LNCAP (cell line): ENCODE results near the gene TARDBP.

Source experiments
- TF ChIP-seq, protein P1 (sequence below): fragments of 450-650 bp; IDR thresholded peaks from 2 replicates; pipeline ENCODE4 v1.5.1; 2017; ENCODE audit warnings: mild to moderate bottlenecking

TARDBP gene

DNA sequence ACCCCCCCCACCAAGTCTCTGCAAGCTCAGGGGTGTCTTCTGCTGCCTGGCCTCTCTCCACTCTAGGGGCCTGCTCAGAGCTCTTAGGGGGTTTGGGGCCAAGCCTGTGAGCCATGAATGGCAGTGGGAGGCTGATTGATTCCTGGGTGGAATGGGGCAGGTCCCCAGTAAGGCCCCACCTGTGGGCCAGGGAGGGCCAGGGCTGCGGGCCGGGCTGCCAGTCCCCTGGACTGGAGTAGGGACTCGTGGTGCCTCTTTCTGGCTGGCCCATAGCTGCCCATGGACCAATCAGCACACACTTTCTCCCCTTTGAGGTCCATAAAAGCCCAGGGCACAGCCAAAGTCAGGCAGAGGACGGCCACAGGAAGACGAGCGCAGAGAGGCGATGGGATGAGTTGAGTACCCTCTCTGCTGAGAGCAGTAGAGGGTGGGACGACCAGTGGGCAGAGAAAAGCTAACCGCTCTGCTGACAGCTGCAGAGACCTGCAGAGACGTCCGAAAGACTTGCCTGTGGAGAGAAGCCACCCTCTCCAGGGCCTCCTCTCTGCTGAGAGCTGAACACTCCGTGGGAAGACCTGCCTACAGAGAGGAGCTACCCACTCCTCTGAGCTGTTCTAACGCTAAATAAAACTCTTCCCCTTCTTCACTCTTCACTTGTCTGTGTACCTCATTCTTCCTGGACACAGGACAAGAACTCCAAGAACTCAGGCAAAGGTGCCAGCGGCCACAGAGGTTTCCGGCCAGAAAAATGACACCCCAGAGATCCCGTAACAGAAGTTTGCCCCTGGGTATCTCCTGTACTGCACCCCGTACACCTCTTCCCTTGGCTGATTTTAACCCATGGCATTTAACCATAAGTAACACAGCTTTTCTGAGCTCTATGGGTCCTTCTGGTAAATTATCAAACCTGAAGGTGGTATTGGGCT is 38.2 kb upstream of the TARDBP start:
- TF ChIP-seq, protein P1, sequence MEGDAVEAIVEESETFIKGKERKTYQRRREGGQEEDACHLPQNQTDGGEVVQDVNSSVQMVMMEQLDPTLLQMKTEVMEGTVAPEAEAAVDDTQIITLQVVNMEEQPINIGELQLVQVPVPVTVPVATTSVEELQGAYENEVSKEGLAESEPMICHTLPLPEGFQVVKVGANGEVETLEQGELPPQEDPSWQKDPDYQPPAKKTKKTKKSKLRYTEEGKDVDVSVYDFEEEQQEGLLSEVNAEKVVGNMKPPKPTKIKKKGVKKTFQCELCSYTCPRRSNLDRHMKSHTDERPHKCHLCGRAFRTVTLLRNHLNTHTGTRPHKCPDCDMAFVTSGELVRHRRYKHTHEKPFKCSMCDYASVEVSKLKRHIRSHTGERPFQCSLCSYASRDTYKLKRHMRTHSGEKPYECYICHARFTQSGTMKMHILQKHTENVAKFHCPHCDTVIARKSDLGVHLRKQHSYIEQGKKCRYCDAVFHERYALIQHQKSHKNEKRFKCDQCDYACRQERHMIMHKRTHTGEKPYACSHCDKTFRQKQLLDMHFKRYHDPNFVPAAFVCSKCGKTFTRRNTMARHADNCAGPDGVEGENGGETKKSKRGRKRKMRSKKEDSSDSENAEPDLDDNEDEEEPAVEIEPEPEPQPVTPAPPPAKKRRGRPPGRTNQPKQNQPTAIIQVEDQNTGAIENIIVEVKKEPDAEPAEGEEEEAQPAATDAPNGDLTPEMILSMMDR = no peak

DNA sequence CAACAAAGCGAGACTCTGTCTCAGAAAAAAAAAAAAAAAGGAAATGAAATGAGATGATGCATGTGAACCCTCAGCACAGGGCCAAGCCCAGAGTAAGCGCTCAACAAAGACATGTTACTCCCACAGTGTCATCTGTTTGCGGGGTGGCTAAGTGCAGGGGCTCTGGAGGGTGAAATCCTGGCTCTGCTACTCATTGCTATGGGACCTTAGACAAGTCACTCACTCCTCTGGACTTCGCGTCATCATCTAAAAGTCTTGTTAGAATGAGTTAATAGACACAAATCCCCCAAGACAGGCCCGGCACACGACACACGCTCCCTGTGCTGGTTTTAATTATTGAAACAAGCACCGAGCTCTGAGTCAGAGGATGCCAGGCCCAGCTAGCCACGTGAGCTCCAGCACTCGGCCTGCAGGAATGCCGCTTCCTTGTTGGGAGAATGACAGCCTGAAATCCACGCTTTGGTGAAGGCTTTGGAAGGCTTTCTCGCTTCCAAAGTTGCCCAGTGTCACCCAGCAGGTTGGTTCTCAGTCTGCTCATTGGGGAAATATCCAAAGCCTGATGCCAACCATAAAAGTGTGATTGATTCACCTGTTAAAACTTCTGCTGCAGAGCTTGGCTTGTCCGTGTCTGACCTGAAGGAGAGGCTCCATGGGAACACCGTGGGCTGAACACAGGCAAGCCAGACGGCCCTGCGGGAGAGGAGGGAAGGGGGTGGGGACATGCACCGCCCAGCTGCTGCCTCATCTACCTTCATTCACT is 36.7 kb upstream of the TARDBP start:
- TF ChIP-seq, protein P1 = no peak

DNA sequence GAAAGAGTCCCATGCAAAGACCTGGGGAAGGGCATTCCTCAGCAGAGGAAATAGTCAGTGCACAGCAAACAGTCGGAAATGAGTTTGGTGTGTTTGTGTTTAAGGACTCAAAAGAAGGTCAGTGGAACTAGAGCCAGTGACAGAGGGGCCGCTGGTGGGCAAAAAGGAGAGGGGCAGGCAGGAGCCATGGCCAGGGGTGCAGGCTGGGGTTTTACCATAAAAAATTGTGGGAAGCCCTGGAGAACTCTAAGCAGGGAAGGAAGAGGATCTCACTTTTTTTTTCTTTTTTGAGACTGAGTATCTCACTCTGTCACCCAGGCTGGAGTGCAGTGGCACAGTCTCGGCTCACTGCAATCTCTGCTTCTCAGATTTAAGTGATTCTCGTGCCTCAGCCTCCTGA is 33.7 kb upstream of the TARDBP start:
- TF ChIP-seq, protein P1 = no peak

DNA sequence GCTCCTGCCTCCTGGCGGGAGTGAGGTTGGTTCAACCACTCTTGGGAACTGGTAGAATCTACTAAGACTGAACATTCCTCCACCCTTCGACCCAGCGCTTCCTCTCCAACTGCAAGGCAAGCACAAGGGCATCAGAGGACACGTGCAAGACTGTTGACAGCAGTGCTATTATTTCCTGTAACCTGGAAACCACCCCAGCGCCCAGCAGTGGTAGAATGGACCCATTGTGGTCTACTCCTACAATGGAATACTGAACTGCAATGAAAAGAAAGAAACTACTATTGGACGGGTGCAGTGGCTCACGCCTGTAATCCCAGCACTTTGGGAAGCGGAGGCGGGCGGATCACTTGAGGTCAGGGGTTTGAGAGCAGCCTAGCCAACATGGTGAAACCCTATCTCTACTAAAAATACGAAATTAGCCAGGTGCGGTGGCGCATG is 33.0 kb upstream of the TARDBP start:
- TF ChIP-seq, protein P1 = no peak

DNA sequence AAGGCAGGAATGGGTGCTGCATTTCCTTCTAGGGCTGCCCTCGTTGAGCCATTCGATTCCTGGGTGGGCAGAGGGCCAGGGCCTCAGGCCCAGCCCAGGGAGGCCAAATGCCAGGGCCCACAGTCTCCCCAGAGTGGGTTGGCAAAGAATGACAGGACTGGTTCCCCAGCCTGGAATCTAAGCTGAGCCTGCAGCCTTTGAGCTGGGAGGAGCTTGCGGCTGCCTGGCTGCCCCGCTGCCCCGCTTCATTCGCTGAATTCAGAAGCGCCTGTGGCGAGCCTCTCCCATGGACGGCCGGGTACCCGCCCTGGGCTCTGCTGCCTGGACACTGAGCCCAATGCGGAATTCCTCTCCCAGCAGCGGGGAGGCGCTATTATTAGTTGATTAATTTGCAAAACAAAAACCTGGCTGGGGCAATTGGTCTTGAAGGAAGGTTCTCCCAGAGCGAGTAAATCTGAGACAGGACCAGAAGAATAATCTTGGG is 32.3 kb upstream of the TARDBP start:
- TF ChIP-seq, protein P1 = peak; percentile 47

DNA sequence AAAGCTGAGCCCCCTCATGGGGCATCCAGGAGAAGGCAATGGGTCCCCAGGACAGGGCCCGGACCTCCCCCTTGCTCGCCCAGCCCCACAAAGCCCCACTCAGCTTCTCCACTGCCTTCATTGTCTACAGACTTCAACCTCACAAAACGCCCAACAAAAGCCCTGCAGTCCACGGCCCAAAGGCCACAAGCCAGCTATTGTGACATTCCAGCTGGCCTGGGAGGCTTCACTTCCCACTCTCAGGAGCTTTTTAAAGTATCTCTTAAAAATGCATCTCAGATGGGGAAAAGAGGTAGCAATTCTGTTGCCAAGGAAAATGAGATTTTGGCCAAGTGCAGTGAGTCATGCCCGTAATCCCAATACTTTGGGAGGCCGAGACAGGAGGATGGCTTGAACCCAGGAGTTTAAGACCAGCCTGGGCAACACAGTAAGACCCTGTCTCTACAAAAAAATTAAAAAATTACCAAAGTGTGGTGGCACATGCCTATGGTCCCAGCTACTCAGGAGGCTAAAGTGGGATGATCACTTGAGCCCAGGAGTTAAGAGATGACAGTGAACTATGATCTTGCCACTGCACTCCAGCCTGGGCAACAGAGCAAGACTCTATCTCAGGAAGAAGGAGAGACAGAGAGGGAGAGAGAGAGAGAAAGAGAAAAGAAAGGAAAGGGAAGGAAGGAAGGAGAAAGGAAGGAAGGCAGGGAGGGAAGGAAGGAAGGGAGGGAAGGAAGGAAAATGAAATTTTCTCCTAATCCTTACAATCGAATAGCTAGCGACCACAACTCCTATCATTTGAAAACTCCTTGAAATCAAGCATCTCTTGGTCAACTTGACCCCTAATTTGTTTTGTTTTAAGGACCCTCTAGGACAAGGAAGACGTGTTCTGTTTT is 31.4 kb upstream of the TARDBP start:
- TF ChIP-seq, protein P1 = no peak

DNA sequence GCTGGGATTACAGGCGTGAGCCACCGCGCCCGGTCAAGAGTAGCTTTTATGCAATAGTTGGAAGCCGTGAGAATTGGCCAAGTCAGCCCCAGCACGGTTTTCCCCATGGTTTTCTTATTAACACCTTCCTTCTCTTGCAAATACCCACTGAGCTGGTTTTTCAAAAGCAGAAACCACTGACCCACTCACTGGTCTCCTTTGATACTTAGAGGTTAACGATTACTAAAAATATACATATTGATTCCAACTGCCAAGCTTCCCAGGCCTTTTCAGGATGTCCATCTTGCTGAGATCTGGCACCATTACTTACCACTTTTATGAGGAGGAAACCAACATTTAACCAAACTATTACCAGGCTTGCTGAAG is 25.9 kb upstream of the TARDBP start:
- TF ChIP-seq, protein P1 = no peak
